SK-N-SH (cell line): Measurements from ENCODE around the gene HNRNPAB.

Source experiments
- CTCF ChIP-seq: fragments of 200-600 bp; sonication (generic); IDR thresholded peaks from 2 replicates; pipeline ENCODE4 v1.6.1; 2017; ENCODE audit warnings: antibody characterized with exemption, mild to moderate bottlenecking, moderate library complexity
- JUND ChIP-seq: IDR thresholded peaks from 2 replicates; pipeline ENCODE4 v1.4.0; 2012
- MEF2A ChIP-seq: IDR thresholded peaks from 2 replicates; pipeline ENCODE4 v1.4.0; 2012; ENCODE audit warnings: low read depth, borderline replicate concordance
- POLR2AphosphoS5 ChIP-seq: IDR thresholded peaks from 2 replicates; pipeline ENCODE4 v1.6.1; 2012; ENCODE audit warnings: low read depth, low read length
- RCOR1 ChIP-seq: fragments of 150-350 bp; IDR thresholded peaks from 2 replicates; pipeline ENCODE4 v1.6.1; 2017; ENCODE audit warnings: antibody characterized with exemption, low read length
- SIN3A ChIP-seq: IDR thresholded peaks from 2 replicates; pipeline ENCODE4 v1.6.1; 2012; ENCODE audit warnings: low read depth, mild to moderate bottlenecking, low read length, moderate library complexity, borderline replicate concordance
- SMC3 ChIP-seq: IDR thresholded peaks from 2 replicates; pipeline ENCODE4 v1.6.1; 2012; ENCODE audit warnings: low read depth, low read length, improper control_type of control experiment
- TAF1 ChIP-seq: IDR thresholded peaks from 2 replicates; pipeline ENCODE4 v1.6.1; 2012; ENCODE audit warnings: low read depth, mild to moderate bottlenecking, low read length, moderate library complexity, borderline replicate concordance
- TEAD4 ChIP-seq: IDR thresholded peaks from 2 replicates; pipeline ENCODE4 v1.4.0; 2012; ENCODE audit warnings: mild to moderate bottlenecking, borderline replicate concordance; ENCODE audit not compliant: insufficient read depth

- no peak for TF ChIP-seq MEF2A
- TF ChIP-seq CTCF, result no peak
- no peak for TF ChIP-seq JUND
- no peak for TF ChIP-seq SMC3
- TF ChIP-seq TAF1, result no peak
- no peak for TF ChIP-seq SIN3A
- no peak for TF ChIP-seq POLR2AphosphoS5
- TF ChIP-seq TEAD4, result no peak
- TF ChIP-seq RCOR1, result no peak
Observed at GRCh38 chr5:178231539-178232123, 27.3 kb downstream of the HNRNPAB start.
